ENCODE data around the gene EXOC6B. TPM values are rescaled to one million over a fixed set of nuclear protein-coding genes. Genes with fewer than 3 reads are reported as not detected.

The EXOC6B gene
- total RNA-seq, 1 experiment from 2014 or later = 40.1 TPM

DNA sequence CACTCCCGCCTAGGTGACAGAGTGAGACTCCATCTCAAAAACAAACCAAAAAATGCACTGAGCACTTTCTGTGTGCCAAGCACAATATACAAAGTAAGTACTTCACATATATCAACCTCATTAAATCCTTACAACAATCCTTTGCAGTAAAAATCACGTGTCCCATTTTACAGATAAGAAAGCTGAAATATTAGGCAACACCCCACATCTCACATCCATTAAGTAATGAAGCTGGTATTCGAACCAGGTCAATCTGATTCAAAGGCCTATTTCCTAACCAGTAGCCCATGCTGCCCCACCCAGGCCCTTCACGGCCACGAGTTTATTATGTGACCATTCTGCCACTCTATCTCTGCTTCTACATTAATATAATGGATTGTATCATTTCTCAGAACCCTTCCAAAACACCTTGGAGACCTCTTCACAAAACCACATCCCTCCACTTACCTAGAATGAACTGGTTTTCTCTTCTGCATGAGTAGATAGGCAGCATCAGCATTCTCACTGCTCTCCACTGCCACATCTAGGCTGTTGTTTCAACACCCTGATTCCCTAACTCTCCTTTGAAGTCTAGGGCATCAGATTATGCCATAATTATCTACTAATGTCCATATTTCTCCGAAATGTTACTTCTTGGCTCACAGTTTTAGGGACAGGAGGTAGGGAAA, 3.1 kb upstream of the EXOC6B start:
- Mint-ChIP-seq H3K36me3 (ENCODE audit: insufficient read depth in 1 of 3, low read depth in 3 of 3) (no peaks in the 10 kb centered on the region; a peak in 1 of 7 replicates), H3K4me3 (no peak overlapping the region), H3K27ac (no peak overlapping the region), H3K4me1 (peaks cover 22 to 24% of the 10 kb centered on the region in 2 experiments), H3K27me3 (ENCODE audit: low read depth) (no peaks in the 10 kb centered on the region), H3K9me3 (no peaks in the 10 kb centered on the region)
- WGBS (ENCODE audit: extremely low coverage, insufficient read length, low lambda C conversion rate) = 100% methylated on average over 1 of the region's 6 CpGs
- Histone ChIP-seq H3K79me2 (ENCODE audit: insufficient read depth, low read length) (no peaks in the 10 kb centered on the region; the same call in 1 of the 2 replicates), H2BK15ac (ENCODE audit: low read depth, low read length) (no peak overlapping the region), H3K4me2 (ENCODE audit: insufficient read depth, insufficient read length, low read length) (no peak overlapping the region), H3K23me2 (ENCODE audit: insufficient read length, low read depth, low read length, poor library complexity, severe bottlenecking) (peaks cover 6% of the 10 kb centered on the region), H3K14ac (ENCODE audit: insufficient read depth, low read length) (no peak overlapping the region), H3K56ac (ENCODE audit: insufficient read length, low read depth, low read length) (no peak overlapping the region), H3K27ac (ENCODE audit: insufficient read length, low read depth, low read length) (no peak overlapping the region), H3K4me1 (ENCODE audit: insufficient read depth, low read length) (no peaks in the 10 kb centered on the region; the same call in 1 of the 2 replicates), H2AFZ (ENCODE audit: low read length) (no peak overlapping the region), H2AK5ac (ENCODE audit: insufficient read length, low read length) (no peak overlapping the region), H3K27me3 (ENCODE audit: insufficient read depth, low read length) (no peaks in the 10 kb centered on the region), H4K91ac (ENCODE audit: insufficient read length, low read depth, low read length) (no peak overlapping the region), H4K8ac (replicated peaks; ENCODE audit: insufficient read length, low read depth, low read length) (no peak overlapping the region), H2BK120ac (ENCODE audit: low read depth, low read length, poor library complexity, severe bottlenecking) (no peak overlapping the region), H2BK5ac (ENCODE audit: insufficient read length, low read length) (no peak overlapping the region), H4K5ac (ENCODE audit: insufficient read length, low read depth, low read length) (no peak overlapping the region), H3T11ph (ENCODE audit: low read length) (no peak overlapping the region), H3K9me3 (ENCODE audit: control insufficient read depth, low read depth, low read length) (no peaks in the 10 kb centered on the region), H2BK12ac (ENCODE audit: insufficient read length, low read depth, low read length) (no peak overlapping the region), H3K23ac (ENCODE audit: insufficient read length, low read depth, low read length) (no peak overlapping the region), H3K4ac (ENCODE audit: low read depth, low read length) (no peak overlapping the region), H4K20me1 (ENCODE audit: control insufficient read depth, insufficient read depth, insufficient read length) (no peaks in the 10 kb centered on the region), H3K9ac (ENCODE audit: extremely low read depth, insufficient read length, low read length) (no peak overlapping the region), H2BK20ac (ENCODE audit: low read depth, low read length, poor library complexity, severe bottlenecking) (no peak overlapping the region), H3K18ac (ENCODE audit: insufficient read length, low read depth, low read length) (no peak overlapping the region), H3K79me1 (ENCODE audit: insufficient read depth, low read depth, low read length, poor library complexity, severe bottlenecking) (no peaks in the 10 kb centered on the region)
- TF ChIP-seq, protein P1, sequence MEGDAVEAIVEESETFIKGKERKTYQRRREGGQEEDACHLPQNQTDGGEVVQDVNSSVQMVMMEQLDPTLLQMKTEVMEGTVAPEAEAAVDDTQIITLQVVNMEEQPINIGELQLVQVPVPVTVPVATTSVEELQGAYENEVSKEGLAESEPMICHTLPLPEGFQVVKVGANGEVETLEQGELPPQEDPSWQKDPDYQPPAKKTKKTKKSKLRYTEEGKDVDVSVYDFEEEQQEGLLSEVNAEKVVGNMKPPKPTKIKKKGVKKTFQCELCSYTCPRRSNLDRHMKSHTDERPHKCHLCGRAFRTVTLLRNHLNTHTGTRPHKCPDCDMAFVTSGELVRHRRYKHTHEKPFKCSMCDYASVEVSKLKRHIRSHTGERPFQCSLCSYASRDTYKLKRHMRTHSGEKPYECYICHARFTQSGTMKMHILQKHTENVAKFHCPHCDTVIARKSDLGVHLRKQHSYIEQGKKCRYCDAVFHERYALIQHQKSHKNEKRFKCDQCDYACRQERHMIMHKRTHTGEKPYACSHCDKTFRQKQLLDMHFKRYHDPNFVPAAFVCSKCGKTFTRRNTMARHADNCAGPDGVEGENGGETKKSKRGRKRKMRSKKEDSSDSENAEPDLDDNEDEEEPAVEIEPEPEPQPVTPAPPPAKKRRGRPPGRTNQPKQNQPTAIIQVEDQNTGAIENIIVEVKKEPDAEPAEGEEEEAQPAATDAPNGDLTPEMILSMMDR (conservative IDR thresholded peaks at IDR 0.05) = no peak
- DNase-seq = no peak
